Gastroesophageal sphincter (tissue), 4 donors: ENCODE data around the gene CCP110. TPM values are rescaled to one million over a fixed set of nuclear protein-coding genes. Genes with fewer than 3 reads are reported as not detected.
A peak's percentile ranks its signal among the peaks of the same experiment; 100 is the strongest.

Source experiments
- ATAC-seq: fragments of 150-250 bp; one replicate; pipeline ENCODE4 v1.9.1; 2016; ENCODE audit warnings: mild to moderate bottlenecking, moderate library complexity
- H3K27ac ChIP-seq, 4 donors: fragments of 200-600 bp; sonication (generic) in 3 of 4; 1 replicate in 3 of 4; 2 replicates in 1 of 4; pipeline ENCODE4 v1.5.1; 2016 to 2019
- H3K27me3 ChIP-seq: fragments of 200-600 bp; sonication (generic); one replicate; pipeline ENCODE4 v1.5.1; 2019
- H3K36me3 ChIP-seq, 2 donors: fragments of 200-600 bp; sonication (generic); one replicate each; pipeline ENCODE4 v1.5.1; 2019; ENCODE audit warnings: control low read depth in 1 of 2
- H3K4me1 ChIP-seq, 3 donors: fragments of 200-600 bp; sonication (generic); 1 replicate in 2 of 3; 2 replicates in 1 of 3; pipeline ENCODE4 v1.5.1; 2016 to 2019; ENCODE audit warnings: control low read depth in 2 of 3
- H3K4me3 ChIP-seq, 2 donors: fragments of 200-600 bp; sonication (generic); one replicate each; pipeline ENCODE4 v1.5.1; 2019; ENCODE audit warnings: mild to moderate bottlenecking in 1 of 2, moderate library complexity in 1 of 2
- H3K9me3 ChIP-seq, 3 donors: fragments of 200-600 bp; sonication (generic); one replicate each; pipeline ENCODE4 v1.5.1; 2017 to 2019; ENCODE audit warnings: control low read depth in 2 of 3
- CTCF ChIP-seq, 4 experiments: fragments of 200-600 bp in 2 of 4; fragments of 450-650 bp in 2 of 4; sonication (generic) in 1 of 4; IDR thresholded peaks; one replicate each; pipeline ENCODE4 v1.5.1; 2017 to 2019; ENCODE audit warnings: antibody characterized with exemption in 4 of 4, mild to moderate bottlenecking in 2 of 4, moderate library complexity in 2 of 4
- EP300 ChIP-seq: sonication (generic); formaldehyde crosslinking; IDR thresholded peaks from one replicate; pipeline ENCODE4 v1.6.1; 2017; ENCODE audit warnings: antibody characterized with exemption, mild to moderate bottlenecking
- POLR2A ChIP-seq, 2 donors: fragments of 450-650 bp; IDR thresholded peaks; one replicate each; pipeline ENCODE4 v1.6.1; 2017; ENCODE audit warnings: antibody characterized with exemption in 2 of 2, mild to moderate bottlenecking in 2 of 2, moderate library complexity in 1 of 2
- POLR2AphosphoS5 ChIP-seq: sonication (generic); formaldehyde crosslinking; IDR thresholded peaks from one replicate; pipeline ENCODE4 v1.6.1; 2017; ENCODE audit warnings: antibody characterized with exemption
- WGBS, 2 donors: methylation state at CpG; one replicate each; pipeline ENCODE4 v1.1.5; 2018; ENCODE audit warnings: low coverage in 1 of 2; 5-methylcytosine and 5-hydroxymethylcytosine counted together
- total RNA-seq, 4 donors: library from RNA; depleted of rRNA; stranded (reverse); fragments of >200 nt; gene quantifications; one replicate each; pipeline ENCODE4 v1.1.0, GENCODE V29; 2016

Gene CCP110
- total RNA-seq, 4 donors from 2014 or later = 15.9 to 19.1 (median 17.5) TPM

DNA sequence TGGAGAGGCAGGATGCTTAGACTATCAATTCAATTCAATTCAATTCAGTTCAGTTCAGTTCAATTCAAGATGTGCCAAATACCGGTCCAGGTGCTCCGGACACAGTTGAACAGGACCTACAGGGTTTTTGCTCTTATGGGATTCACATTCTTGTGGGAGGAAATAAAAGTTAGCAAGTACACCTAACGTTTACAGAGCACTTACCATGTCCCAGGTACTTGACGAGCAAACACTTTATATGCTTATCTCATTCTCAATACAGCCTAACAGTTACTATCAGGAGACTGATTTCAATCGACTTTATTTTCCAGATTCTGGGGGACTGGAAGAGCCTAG lies 1.4 kb upstream of the CCP110 start:
- Histone ChIP-seq H3K36me3 (no peaks in the 10 kb centered on the region), H3K4me3 (peak overlapping the region in 1 of 2 donors; percentile 81), H3K27me3 (no peaks in the 10 kb centered on the region), H3K27ac (peak overlapping the region; percentile 84 to 94 (median 88)), H3K4me1 (peaks cover 10 to 66% (median 25%) of the 10 kb centered on the region in 3 donors), H3K9me3 (no peaks in the 10 kb centered on the region)
- TF ChIP-seq EP300 (no peak), POLR2AphosphoS5 (no peak), POLR2A (IDR thresholded peaks at IDR 0.05) (no peak), CTCF (IDR thresholded peaks at IDR 0.05) (no peak)
- ATAC-seq = no peak
- 21 to 37% methylated on average over 5 of the region's 5 CpGs for WGBS, 2 donors

DNA sequence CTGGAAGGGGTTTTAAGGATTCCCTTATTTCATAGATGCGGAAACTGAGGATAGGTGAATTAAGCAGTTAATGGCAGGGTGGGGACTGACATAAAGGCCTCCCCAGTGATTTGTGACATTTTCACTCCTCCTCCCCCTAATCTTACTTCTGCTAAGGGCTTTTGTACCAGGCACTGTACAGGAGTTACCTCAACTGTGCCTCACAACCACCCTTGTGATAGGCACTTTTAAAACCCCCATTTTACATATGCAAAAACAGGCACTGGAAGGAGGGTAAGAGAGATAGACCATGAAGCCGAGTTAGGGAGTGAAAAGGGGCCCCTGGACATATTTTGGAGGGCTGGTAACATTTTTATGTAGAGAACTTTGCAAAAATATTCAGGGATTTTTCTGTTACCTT lies 982 bp upstream of the CCP110 start:
- Histone ChIP-seq H3K36me3 (peaks cover 0 to 1% of the 10 kb centered on the region in 2 donors), H3K9me3 (no peaks in the 10 kb centered on the region), H3K27ac (peak overlapping the region; percentile 84 to 94 (median 88)), H3K4me3 (no peak overlapping the region), H3K27me3 (no peaks in the 10 kb centered on the region), H3K4me1 (peaks cover 10 to 66% (median 25%) of the 10 kb centered on the region in 3 donors)
- WGBS, 2 donors = 90% methylated on average over 2 of the region's 2 CpGs
- TF ChIP-seq EP300 (no peak), CTCF (IDR thresholded peaks at IDR 0.05) (no peak), POLR2A (IDR thresholded peaks at IDR 0.05) (no peak), POLR2AphosphoS5 (no peak)
- no peak for ATAC-seq

- H3K9me3 ChIP-seq = no peaks in the 10 kb centered on the region
- no peak for ATAC-seq
- H3K27me3 ChIP-seq = no peaks in the 10 kb centered on the region
- TF ChIP-seq EP300 = no peak
- TF ChIP-seq POLR2A (IDR thresholded peaks at IDR 0.05) = no peak
- TF ChIP-seq CTCF (IDR thresholded peaks at IDR 0.05) = no peak
- no peak for TF ChIP-seq POLR2AphosphoS5
- peaks cover 0 to 6% of the 10 kb centered on the region in 2 donors for H3K36me3 ChIP-seq
- peaks cover 10 to 66% (median 25%) of the 10 kb centered on the region in 3 donors for H3K4me1 ChIP-seq
- peak overlapping the region in 2 of 4 donors; percentile 82 to 87 for H3K27ac ChIP-seq
- no peak overlapping the region for H3K4me3 ChIP-seq
- 55% methylated on average over 14 of the region's 18 CpGs; no CpG with 5 or more reads in 1 of the 2 donors for WGBS, 2 donors
Observed at GRCh38 chr16:19523184-19523558, 571 bp upstream of the CCP110 start.

DNA sequence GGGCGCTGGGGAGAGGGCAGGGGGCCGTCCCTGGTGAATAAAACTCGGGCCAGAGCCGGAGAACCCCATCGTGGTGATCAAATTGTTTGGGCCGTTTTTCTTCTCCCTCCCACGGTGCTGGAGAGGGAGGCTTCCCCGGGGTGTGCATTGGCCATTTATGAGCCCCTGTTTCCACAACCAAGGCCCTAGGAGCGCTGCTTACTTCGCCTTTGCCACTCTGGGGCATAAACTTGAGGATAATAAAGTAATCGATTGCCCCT lies 544 bp downstream of the CCP110 start:
- H3K27me3 ChIP-seq = no peaks in the 10 kb centered on the region
- ATAC-seq = no peak
- peaks cover 10 to 56% (median 25%) of the 10 kb centered on the region in 3 donors for H3K4me1 ChIP-seq
- TF ChIP-seq EP300 = no peak
- TF ChIP-seq CTCF (IDR thresholded peaks at IDR 0.05) = no peak
- no peak for TF ChIP-seq POLR2AphosphoS5
- no peak for TF ChIP-seq POLR2A (IDR thresholded peaks at IDR 0.05)
- peak overlapping the region in 3 of 4 donors; percentile 66 to 87 (median 82) for H3K27ac ChIP-seq
- H3K36me3 ChIP-seq = peaks cover 0 to 17% of the 10 kb centered on the region in 2 donors
- 0% methylated on average over 4 of the region's 11 CpGs; no CpG with 5 or more reads in 1 of the 2 donors for WGBS, 2 donors
- H3K4me3 ChIP-seq = peak overlapping the region; percentile 89 to 94
- H3K9me3 ChIP-seq = no peaks in the 10 kb centered on the region

- no peaks in the 10 kb centered on the region for H3K27me3 ChIP-seq
- ATAC-seq = no peak
- H3K36me3 ChIP-seq = peaks cover 0 to 20% of the 10 kb centered on the region in 2 donors
- H3K27ac ChIP-seq = peak overlapping the region in 3 of 4 donors; percentile 66 to 87 (median 82)
- peaks cover 10 to 51% (median 22%) of the 10 kb centered on the region in 3 donors for H3K4me1 ChIP-seq
- 5 to 21% methylated on average over 15 to 19 of the region's 19 CpGs for WGBS, 2 donors
- TF ChIP-seq CTCF (IDR thresholded peaks at IDR 0.05) (no peak), POLR2A (IDR thresholded peaks at IDR 0.05) (no peak)
- H3K9me3 ChIP-seq = no peaks in the 10 kb centered on the region
- peak overlapping the region; percentile 89 to 94 for H3K4me3 ChIP-seq
Observed at GRCh38 chr16:19524616-19525384, 1.1 kb downstream of the CCP110 start.
